LNCAP (cell line): ENCODE data around the gene TUBB.

Source experiments
- CTCF ChIP-seq: fragments of 450-650 bp; IDR thresholded peaks from 2 replicates; pipeline ENCODE4 v1.5.1; 2017; ENCODE audit warnings: mild to moderate bottlenecking

The TUBB gene

DNA sequence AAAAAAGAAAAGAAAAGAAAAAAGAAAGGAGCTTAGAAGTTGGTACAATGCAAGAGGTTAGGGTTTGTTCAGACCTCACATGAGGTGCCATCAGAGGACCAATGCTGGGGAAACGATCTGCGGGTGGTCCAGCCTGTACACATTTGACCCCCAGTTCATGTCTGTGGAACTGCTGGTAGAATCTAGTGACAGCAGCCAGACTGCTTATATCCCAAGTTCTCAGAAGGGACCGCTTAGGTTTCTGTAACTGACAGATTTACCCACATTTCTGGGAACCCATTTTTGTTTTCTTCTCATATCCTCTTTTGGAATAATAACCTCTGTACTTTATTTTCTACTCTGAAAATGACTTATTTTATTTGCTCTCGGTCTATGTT is 38.4 kb upstream of the TUBB start:
- TF ChIP-seq CTCF, result no peak

- no peak for TF ChIP-seq CTCF
Observed at GRCh38 chr6:30682143-30683117, 37.7 kb upstream of the TUBB start.

GRCh38 chr6:30683183-30683979 is 36.8 kb upstream of the TUBB start:
- TF ChIP-seq CTCF, result no peak

DNA sequence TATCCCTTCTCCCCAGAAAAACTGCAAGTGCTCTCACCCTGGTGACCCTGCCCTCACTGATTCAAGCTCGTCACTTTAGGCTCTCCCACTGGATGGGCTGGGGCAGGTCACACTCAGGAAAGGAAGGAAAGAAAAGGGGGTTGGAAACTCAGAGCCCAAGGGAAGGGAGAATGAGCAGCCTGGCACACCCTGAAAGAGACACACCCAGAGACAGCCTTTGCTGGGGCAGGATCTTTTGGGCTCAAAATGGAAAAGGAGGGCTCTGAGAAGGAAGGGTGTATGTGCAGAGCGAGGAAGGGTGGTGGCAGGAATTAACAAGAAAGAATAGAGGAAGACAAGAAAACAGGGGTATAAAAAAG is 36.2 kb upstream of the TUBB start:
- TF ChIP-seq CTCF, result no peak

- no peak for TF ChIP-seq CTCF
Observed at GRCh38 chr6:30684386-30685156, 35.6 kb upstream of the TUBB start.

DNA sequence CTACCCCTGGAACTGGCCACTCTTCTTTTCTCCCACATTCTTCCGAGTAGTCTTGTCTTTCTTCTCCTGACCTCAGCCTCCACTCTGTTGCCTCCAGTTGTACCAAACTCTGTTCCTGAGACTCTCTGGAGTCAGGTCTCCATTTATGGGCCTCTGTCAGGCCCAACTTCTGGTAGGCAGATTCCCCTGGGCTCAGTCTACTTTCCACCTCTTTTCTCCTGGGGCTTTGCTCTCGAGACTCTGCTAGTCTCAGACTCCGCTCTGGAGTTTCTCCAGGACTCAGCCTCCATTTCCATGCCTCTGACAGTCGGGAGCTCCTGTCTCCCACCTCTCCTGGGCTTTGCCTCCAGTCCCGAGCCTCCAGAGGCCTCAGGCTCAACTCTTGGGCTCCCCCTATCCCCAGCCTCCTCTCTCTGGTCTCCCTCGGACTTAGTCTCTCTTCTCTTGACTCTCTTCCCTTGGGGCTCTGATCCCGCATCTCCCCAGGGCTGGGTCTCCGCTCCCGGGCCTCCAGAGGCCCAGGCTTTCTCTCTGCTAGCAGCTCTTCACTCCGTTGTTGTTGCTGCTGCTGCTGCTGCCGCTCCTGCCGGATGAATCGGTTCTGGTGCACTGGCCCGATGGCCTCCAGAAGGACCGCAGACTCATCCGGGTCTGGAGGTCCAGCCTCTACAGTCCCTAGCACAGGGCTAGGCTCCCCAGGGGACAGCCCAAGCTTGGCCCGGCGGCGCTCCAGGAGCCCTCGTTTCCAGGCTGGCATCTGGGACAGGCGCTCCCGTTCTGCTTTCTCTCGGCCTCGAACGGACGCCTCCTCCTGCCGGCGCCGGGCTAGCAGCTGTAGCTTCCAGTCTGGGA is 34.8 kb upstream of the TUBB start:
- TF ChIP-seq CTCF, result no peak
